NCI-H345 treated with DMSO at 0.1 percent for 48 hours (cell line): Measurements from ENCODE around the gene DOCK1.

Source experiments
- DNase-seq: peaks from one replicate; lab custom pipeline; 2025; ENCODE audit not compliant: unreplicated experiment; lab: John Stamatoyannopoulos, UW

DOCK1 gene

GRCh38 chr10:127198307-127198706 lies 293.1 kb downstream of the DOCK1 start:
- no peak for DNase-seq

- DNase-seq: no peak
Observed at GRCh38 chr10:127198721-127199120, 293.5 kb downstream of the DOCK1 start.

DNA sequence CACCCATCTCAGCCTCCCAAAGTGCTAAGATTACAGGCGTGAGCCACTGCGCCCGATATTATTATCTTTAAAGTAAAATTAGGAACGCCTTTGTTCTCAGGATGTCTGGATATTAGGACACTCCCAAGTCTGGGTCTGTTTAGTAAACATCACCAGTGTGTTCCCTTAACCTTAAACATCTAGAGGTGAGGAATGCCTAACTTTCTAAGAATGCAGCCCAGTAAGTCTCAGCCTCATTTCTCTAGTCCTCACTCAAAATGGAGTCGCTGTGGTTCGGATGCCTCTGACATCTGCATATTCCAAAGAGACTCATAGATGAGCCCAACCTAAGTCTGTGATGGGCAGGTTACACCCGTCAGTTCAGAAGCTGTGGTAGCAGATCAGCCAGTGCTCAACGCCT lies 295.4 kb downstream of the DOCK1 start:
- DNase-seq: no peak

GRCh38 chr10:127203067-127203466 lies 297.8 kb downstream of the DOCK1 start:
- no peak for DNase-seq

- DNase-seq: no peak
Observed at GRCh38 chr10:127207081-127207480, 301.9 kb downstream of the DOCK1 start.

- DNase-seq: no peak
Observed at GRCh38 chr10:127210936-127211466, 305.8 kb downstream of the DOCK1 start.

GRCh38 chr10:127215866-127216265 lies 310.6 kb downstream of the DOCK1 start:
- no peak for DNase-seq

- DNase-seq: no peak
Observed at GRCh38 chr10:127216274-127216673, 311.0 kb downstream of the DOCK1 start.

DNA sequence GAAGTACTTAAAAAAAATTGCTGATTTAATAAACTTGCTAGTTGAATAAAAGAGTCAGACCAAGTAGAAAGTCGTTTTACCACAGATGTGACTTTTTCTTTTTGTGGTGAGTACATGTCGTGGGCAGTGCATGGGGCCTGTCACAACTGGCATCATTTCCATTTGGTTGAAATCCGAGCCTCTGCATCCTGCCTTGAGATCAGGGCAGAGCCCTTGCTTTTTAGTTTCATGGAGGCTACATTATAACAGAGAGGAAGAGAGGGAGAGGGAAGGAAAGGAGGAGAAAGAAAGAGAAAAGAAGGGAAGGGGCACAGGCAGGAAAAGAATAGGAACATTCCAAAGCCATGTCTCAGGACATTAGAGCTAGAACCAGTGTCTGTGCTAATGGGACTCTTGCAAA lies 311.6 kb downstream of the DOCK1 start:
- DNase-seq: no peak

- no peak for DNase-seq
Observed at GRCh38 chr10:127218658-127219057, 313.4 kb downstream of the DOCK1 start.

GRCh38 chr10:127221281-127221680 lies 316.1 kb downstream of the DOCK1 start:
- no peak for DNase-seq

DNA sequence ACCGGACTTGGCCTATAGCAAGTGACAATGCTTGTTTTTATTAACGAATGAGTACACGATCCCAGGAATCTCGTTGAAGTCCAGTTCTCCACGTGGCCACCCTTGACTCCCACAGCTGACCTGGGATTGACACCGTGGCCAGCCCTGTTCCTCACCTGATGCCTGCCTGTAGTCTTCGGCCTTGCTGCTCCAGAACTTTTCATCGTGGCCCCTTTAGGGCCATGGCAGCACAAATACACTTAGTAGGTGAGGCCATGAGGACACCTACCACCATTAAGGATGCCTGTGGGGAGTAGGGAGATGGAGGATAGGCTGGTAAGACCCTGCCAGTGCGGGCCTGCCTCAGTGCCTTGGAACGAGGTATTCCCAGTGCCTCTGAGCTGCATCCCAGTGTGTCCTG lies 321.8 kb downstream of the DOCK1 start:
- no peak for DNase-seq

- DNase-seq: no peak
Observed at GRCh38 chr10:127227663-127228062, 322.4 kb downstream of the DOCK1 start.

- DNase-seq: no peak
Observed at GRCh38 chr10:127228195-127228787, 323.1 kb downstream of the DOCK1 start.

DNA sequence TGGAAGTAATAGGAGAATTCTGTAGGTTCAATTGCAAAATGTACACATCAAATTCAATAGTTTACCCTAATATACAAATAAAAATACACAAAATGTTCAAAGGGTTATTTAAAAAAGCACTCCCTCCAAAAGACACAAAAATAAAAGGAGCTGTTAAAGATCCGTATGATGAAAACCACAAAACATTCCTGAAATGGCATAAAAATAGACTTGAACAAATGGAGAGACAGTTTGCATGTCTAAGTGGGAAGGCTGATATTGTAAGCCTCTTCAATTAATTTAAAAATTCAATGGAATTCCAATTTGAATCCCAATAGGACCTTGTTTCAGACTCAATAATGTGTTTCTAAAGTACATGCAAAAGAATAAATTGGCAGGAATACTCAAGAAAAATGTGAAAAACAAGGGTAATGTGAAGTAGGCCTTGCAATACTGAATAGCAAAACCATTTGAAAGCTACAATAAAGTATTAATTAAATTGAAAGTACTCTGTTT lies 329.1 kb downstream of the DOCK1 start:
- DNase-seq: no peak

DNA sequence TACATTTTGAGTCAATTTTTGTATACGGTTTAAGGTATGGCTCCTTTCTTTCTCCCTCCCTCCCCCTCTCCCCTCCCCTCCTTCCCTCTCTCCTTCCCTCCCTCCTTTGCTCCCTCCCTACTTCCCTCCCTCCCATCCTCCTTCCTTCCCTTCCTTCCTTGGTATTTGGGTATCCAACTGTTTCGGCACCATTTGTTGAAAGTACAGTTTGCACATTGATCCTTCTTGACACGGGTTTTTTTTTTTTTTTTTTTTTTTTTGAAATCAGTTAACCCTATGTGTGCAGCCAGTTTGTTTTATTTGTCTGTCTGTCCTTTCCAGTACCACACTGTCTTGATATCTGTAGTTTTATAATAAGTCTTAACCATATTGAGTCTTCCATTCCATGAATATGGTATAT lies 331.0 kb downstream of the DOCK1 start:
- no peak for DNase-seq

- DNase-seq: no peak
Observed at GRCh38 chr10:127242914-127243313, 337.7 kb downstream of the DOCK1 start.

GRCh38 chr10:127243490-127244272 lies 338.5 kb downstream of the DOCK1 start:
- DNase-seq: no peak

DNA sequence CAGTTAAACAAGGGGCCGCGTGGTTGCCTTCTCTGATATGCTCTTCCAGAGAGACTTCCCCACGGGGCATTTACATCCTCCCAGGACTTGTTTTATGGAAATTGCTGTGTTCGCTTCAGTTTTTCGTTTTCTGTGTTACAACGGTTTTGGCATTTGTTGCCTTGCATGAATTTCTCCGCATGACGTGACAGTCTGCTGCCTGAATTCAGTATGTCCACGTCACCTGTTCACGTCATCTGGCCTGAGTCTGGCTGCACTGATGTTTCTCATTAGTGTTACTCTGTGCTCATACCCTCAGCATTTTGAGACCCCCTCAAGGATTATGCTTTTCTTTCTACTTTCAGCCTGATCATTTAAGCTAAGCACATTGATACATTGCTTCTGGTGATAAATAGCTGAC lies 340.2 kb downstream of the DOCK1 start:
- no peak for DNase-seq

GRCh38 chr10:127250031-127250430 lies 344.8 kb downstream of the DOCK1 start:
- DNase-seq: no peak

GRCh38 chr10:127252818-127253217 lies 347.6 kb downstream of the DOCK1 start:
- DNase-seq: no peak

DNA sequence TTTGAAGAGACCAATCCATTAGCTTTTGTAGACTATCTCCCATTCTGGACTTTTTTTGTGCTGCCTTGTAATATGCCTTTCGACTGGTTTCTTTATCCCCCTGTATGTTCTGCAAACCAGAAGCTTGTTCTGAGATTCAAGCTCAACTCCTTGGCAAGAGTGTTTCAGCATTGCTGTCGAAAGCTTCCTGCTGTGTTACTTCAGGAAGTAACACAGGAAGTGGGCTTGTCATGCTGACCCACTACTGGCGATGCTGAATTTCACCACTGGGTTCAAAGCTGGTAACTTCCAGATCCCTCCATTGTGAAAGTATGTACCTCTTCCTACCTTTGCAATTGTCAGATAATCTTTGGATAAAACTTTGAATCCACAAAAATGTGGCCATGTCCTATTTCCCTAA lies 349.0 kb downstream of the DOCK1 start:
- DNase-seq: no peak
